Esophagus squamous epithelium (tissue), 5 donors: ENCODE measurements around the gene PICK1. TPM values are rescaled to one million over a fixed set of nuclear protein-coding genes. Genes with fewer than 3 reads are reported as not detected.

ENCODE experiments used
- DNase-seq: peaks from one replicate; lab custom pipeline; 2025; lab: John Stamatoyannopoulos, UW
- H3K27ac ChIP-seq, 4 donors: fragments of 200-600 bp; sonication (generic); one replicate each; pipeline ENCODE4 v1.5.1; 2016 to 2019; ENCODE audit warnings: mild to moderate bottlenecking in 1 of 4
- H3K27me3 ChIP-seq, 4 donors: fragments of 200-600 bp; sonication (generic); 1 replicate in 3 of 4; 2 replicates in 1 of 4; pipeline versions ENCODE4 v1.5.1 to v1.6.0; 2017 to 2021; ENCODE audit warnings: antibody characterized with exemption in 1 of 4
- H3K36me3 ChIP-seq, 3 donors: fragments of 200-600 bp; sonication (generic); one replicate each; pipeline ENCODE4 v1.5.1; 2016 to 2019
- H3K4me1 ChIP-seq, 3 donors: fragments of 200-600 bp; sonication (generic); one replicate each; pipeline ENCODE4 v1.5.1; 2017 to 2019
- H3K4me3 ChIP-seq, 4 donors: fragments of 200-600 bp; sonication (generic); 1 replicate in 3 of 4; 2 replicates in 1 of 4; pipeline ENCODE4 v1.5.1; 2016 to 2019; ENCODE audit warnings: mild to moderate bottlenecking in 2 of 4, moderate library complexity in 1 of 4
- H3K9me3 ChIP-seq, 3 donors: fragments of 200-600 bp; sonication (generic); one replicate each; pipeline ENCODE4 v1.5.1; 2016 to 2019
- CTCF ChIP-seq, 6 experiments: fragments of 450-650 bp in 4 of 6; fragments of 200-600 bp in 2 of 6; sonication (generic) in 2 of 6; IDR thresholded peaks; one replicate each; pipeline ENCODE4 v1.5.1; 2016 to 2019; ENCODE audit warnings: antibody characterized with exemption in 6 of 6, mild to moderate bottlenecking in 4 of 6, moderate library complexity in 4 of 6
- POLR2A ChIP-seq, 4 donors: fragments of 450-650 bp; IDR thresholded peaks; one replicate each; pipeline ENCODE4 v1.6.1; 2017; ENCODE audit warnings: antibody characterized with exemption in 4 of 4, mild to moderate bottlenecking in 4 of 4, moderate library complexity in 3 of 4
- WGBS, 2 donors: methylation state at CpG; one replicate each; pipeline ENCODE4 v1.1.5; 2018; 5-methylcytosine and 5-hydroxymethylcytosine counted together
- intact Hi-C: fragments of 100-400 bp; cut with DNase I; formaldehyde crosslinking; loops from one replicate; pipeline ENCODE4 v1.15.0; 2022
- total RNA-seq, 4 donors: library from RNA; depleted of rRNA; stranded (reverse); fragments of >200 nt; gene quantifications; one replicate each; pipeline ENCODE4 v1.1.0, GENCODE V29; 2016
- donor health status: DM: yes; HTN: yes; CAD: no.

The PICK1 gene
- total RNA-seq, 4 donors from 2014 or later = 26.3 to 53.1 (median 31.2) TPM

- DNase-seq = no peak
- no peak overlapping the region for H3K4me3 ChIP-seq
- intact Hi-C loops = no loop called here
- TF ChIP-seq POLR2A (IDR thresholded peaks at IDR 0.05) (no peak), CTCF (IDR thresholded peaks at IDR 0.05) (no peak)
- H3K9me3 ChIP-seq = no peaks in the 10 kb centered on the region
- 78 to 87% methylated on average over 16 to 19 of the region's 20 CpGs for WGBS, 2 donors
- H3K36me3 ChIP-seq = no peaks in the 10 kb centered on the region
- no peaks in the 10 kb centered on the region for H3K4me1 ChIP-seq
- H3K27me3 ChIP-seq = peaks cover 0 to 3% (median 0%) of the 10 kb centered on the region in 4 donors
- H3K27ac ChIP-seq = no peak overlapping the region
Observed at GRCh38 chr22:38040953-38041759, 16.0 kb upstream of the PICK1 start.

- 42 to 90% methylated on average over 1 to 2 of the region's 5 CpGs for WGBS, 2 donors
- TF ChIP-seq POLR2A (IDR thresholded peaks at IDR 0.05) = no peak
- TF ChIP-seq CTCF (IDR thresholded peaks at IDR 0.05) = no peak
- H3K27me3 ChIP-seq = peaks cover 0 to 4% (median 0%) of the 10 kb centered on the region in 4 donors
- no peaks in the 10 kb centered on the region for H3K36me3 ChIP-seq
- no peaks in the 10 kb centered on the region for H3K4me1 ChIP-seq
- no peak overlapping the region for H3K27ac ChIP-seq
- DNase-seq = no peak
- H3K9me3 ChIP-seq = no peaks in the 10 kb centered on the region
- intact Hi-C loops = no loop called here
- no peak overlapping the region for H3K4me3 ChIP-seq
Observed at GRCh38 chr22:38041760-38042487, 15.3 kb upstream of the PICK1 start.

DNA sequence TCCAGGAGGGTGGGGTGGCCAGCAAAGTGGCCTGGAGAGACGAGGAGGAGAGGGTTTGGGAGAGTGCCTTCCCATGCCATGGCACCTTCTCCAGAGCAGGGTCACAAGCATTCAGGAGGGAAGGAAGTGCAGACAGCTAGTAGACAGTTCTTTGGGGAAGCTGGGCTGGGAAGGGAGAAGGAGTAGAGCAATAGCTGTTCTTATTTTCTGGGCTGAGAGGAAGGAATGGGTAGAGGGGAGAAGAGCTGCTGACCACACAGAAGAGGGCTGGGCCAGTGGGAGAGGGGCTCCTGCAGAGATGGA lies 14.8 kb upstream of the PICK1 start:
- DNase-seq = no peak
- TF ChIP-seq POLR2A (IDR thresholded peaks at IDR 0.05) (no peak), CTCF (IDR thresholded peaks at IDR 0.05) (no peak)
- Histone ChIP-seq H3K4me3 (no peak overlapping the region), H3K4me1 (no peaks in the 10 kb centered on the region), H3K27ac (no peak overlapping the region), H3K9me3 (no peaks in the 10 kb centered on the region), H3K27me3 (peaks cover 0 to 4% (median 0%) of the 10 kb centered on the region in 4 donors), H3K36me3 (no peaks in the 10 kb centered on the region)
- WGBS, 2 donors = 53 to 64% methylated on average over 1 of the region's 1 CpG
- intact Hi-C loops = no loop called here

GRCh38 chr22:38043151-38044039 lies 13.8 kb upstream of the PICK1 start:
- H3K36me3 ChIP-seq = no peaks in the 10 kb centered on the region
- no peaks in the 10 kb centered on the region for H3K4me1 ChIP-seq
- H3K9me3 ChIP-seq = no peaks in the 10 kb centered on the region
- intact Hi-C loops = no loop called here
- whole genome bisulfite sequencing, 2 donors = 84 to 90% methylated on average over 13 to 14 of the region's 16 CpGs
- no peak for DNase-seq
- H3K4me3 ChIP-seq = no peak overlapping the region
- TF ChIP-seq CTCF (IDR thresholded peaks at IDR 0.05) = no peak
- no peak for TF ChIP-seq POLR2A (IDR thresholded peaks at IDR 0.05)
- H3K27ac ChIP-seq = no peak overlapping the region
- peaks cover 0 to 4% (median 0%) of the 10 kb centered on the region in 4 donors for H3K27me3 ChIP-seq
